Parathyroid adenoma (tissue), 2 donors: ENCODE results near the gene PIK3CB.
A peak's percentile ranks its signal among the peaks of the same experiment; 100 is the strongest.
"Not testable (repeated sequence)": the region's sequence is repeated elsewhere in the genome, so short reads cannot be mapped to it uniquely, and the experiment has no call there.

Experiments used
- H2AFZ ChIP-seq: fragments of 300-600 bp; sonication (generic); one replicate; pipeline ENCODE4 v1.7.0; 2017; ENCODE audit warnings: antibody characterized with exemption, mild to moderate bottlenecking
- H3K27ac ChIP-seq: fragments of 300-600 bp; sonication (generic); one replicate; pipeline ENCODE4 v1.7.0; 2017
- H3K27me3 ChIP-seq: fragments of 300-600 bp; sonication (generic); one replicate; pipeline ENCODE4 v1.7.0; 2017; ENCODE audit warnings: low read length; ENCODE audit not compliant: control insufficient read depth, insufficient read depth
- H3K36me3 ChIP-seq: fragments of 300-600 bp; sonication (generic); one replicate; pipeline ENCODE4 v1.7.0; 2017; ENCODE audit warnings: low read length; ENCODE audit not compliant: control insufficient read depth, insufficient read depth
- H3K4me1 ChIP-seq: fragments of 300-600 bp; sonication (generic); one replicate; pipeline ENCODE4 v1.7.0; 2017; ENCODE audit warnings: control low read depth
- H3K4me2 ChIP-seq: fragments of 300-600 bp; sonication (generic); one replicate; pipeline ENCODE4 v1.7.0; 2017; ENCODE audit warnings: low read length
- H3K4me3 ChIP-seq: fragments of 300-600 bp; sonication (generic); one replicate; pipeline ENCODE4 v1.7.0; 2017; ENCODE audit warnings: low read depth, low read length
- H3K79me2 ChIP-seq: fragments of 300-600 bp; sonication (generic); one replicate; pipeline ENCODE4 v1.7.0; 2017; ENCODE audit warnings: control low read depth
- H3K9ac ChIP-seq: fragments of 300-600 bp; sonication (generic); one replicate; pipeline ENCODE4 v1.7.0; 2017; ENCODE audit warnings: mild to moderate bottlenecking
- H3K9me3 ChIP-seq: fragments of 300-600 bp; sonication (generic); one replicate; pipeline ENCODE4 v1.7.0; 2017; ENCODE audit warnings: low read length; ENCODE audit not compliant: control insufficient read depth
- TF ChIP-seq, protein P1 (sequence below): fragments of 300-600 bp; sonication (generic); IDR thresholded peaks from one replicate; pipeline ENCODE4 v1.7.0; 2017; ENCODE audit warnings: antibody characterized with exemption, mild to moderate bottlenecking
- donor health status: primary hyperparathyroidism.

PIK3CB gene

GRCh38 chr3:138848696-138849095 is 14.0 kb upstream of the PIK3CB start:
- no peaks in the 10 kb centered on the region for H3K4me1 ChIP-seq
- TF ChIP-seq, protein P1, sequence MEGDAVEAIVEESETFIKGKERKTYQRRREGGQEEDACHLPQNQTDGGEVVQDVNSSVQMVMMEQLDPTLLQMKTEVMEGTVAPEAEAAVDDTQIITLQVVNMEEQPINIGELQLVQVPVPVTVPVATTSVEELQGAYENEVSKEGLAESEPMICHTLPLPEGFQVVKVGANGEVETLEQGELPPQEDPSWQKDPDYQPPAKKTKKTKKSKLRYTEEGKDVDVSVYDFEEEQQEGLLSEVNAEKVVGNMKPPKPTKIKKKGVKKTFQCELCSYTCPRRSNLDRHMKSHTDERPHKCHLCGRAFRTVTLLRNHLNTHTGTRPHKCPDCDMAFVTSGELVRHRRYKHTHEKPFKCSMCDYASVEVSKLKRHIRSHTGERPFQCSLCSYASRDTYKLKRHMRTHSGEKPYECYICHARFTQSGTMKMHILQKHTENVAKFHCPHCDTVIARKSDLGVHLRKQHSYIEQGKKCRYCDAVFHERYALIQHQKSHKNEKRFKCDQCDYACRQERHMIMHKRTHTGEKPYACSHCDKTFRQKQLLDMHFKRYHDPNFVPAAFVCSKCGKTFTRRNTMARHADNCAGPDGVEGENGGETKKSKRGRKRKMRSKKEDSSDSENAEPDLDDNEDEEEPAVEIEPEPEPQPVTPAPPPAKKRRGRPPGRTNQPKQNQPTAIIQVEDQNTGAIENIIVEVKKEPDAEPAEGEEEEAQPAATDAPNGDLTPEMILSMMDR = no peak
- H3K4me3 ChIP-seq = no peak overlapping the region
- no peak overlapping the region for H2AFZ ChIP-seq
- no peaks in the 10 kb centered on the region for H3K36me3 ChIP-seq
- H3K9ac ChIP-seq = no peak overlapping the region
- H3K79me2 ChIP-seq = no peaks in the 10 kb centered on the region
- H3K4me2 ChIP-seq = no peak overlapping the region
- no peaks in the 10 kb centered on the region for H3K9me3 ChIP-seq
- no peak overlapping the region for H3K27ac ChIP-seq
- H3K27me3 ChIP-seq = no peaks in the 10 kb centered on the region

GRCh38 chr3:138846824-138847223 is 12.1 kb upstream of the PIK3CB start:
- not testable (repeated sequence) for H3K9me3 ChIP-seq, H3K79me2 ChIP-seq, H3K4me1 ChIP-seq, H3K9ac ChIP-seq, H3K4me3 ChIP-seq, H3K27ac ChIP-seq, H3K4me2 ChIP-seq, H3K27me3 ChIP-seq, H2AFZ ChIP-seq, H3K36me3 ChIP-seq

- Histone ChIP-seq H3K79me2 (no peaks in the 10 kb centered on the region), H3K9me3 (no peaks in the 10 kb centered on the region), H3K4me2 (no peak overlapping the region), H3K27me3 (no peaks in the 10 kb centered on the region), H2AFZ (no peak overlapping the region), H3K4me3 (no peak overlapping the region), H3K9ac (no peak overlapping the region), H3K4me1 (no peaks in the 10 kb centered on the region), H3K36me3 (no peaks in the 10 kb centered on the region), H3K27ac (no peak overlapping the region)
- TF ChIP-seq, protein P1 = no peak
Measured at GRCh38 chr3:138846262-138846791, 11.6 kb upstream of the PIK3CB start.

DNA sequence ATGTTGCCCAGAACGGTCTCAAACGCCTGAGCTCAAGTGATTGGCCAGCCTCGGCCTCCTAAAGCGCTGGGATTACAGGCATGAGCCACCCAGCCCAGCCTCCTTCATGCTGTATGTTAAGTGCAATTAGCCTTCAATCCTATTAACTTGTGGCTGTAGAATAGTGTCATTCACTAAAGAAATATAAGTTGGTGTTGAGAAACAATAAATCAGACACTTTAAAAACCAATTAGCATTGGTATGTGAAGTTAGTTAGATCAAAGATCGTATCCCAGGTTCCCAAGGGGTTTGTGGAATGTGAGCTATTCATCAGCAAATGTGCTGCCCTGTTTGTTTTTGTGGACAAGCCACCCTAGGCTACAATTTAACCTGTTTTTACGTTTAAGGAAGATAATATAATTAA is 11.0 kb upstream of the PIK3CB start:
- no peaks in the 10 kb centered on the region for H3K27me3 ChIP-seq
- no peaks in the 10 kb centered on the region for H3K79me2 ChIP-seq
- no peak overlapping the region for H3K4me2 ChIP-seq
- no peak overlapping the region for H2AFZ ChIP-seq
- TF ChIP-seq, protein P1 = no peak
- H3K36me3 ChIP-seq = no peaks in the 10 kb centered on the region
- no peaks in the 10 kb centered on the region for H3K4me1 ChIP-seq
- no peak overlapping the region for H3K9ac ChIP-seq
- H3K9me3 ChIP-seq = no peaks in the 10 kb centered on the region
- no peak overlapping the region for H3K27ac ChIP-seq
- H3K4me3 ChIP-seq = no peak overlapping the region

GRCh38 chr3:138845181-138845601 is 10.5 kb upstream of the PIK3CB start:
- Histone ChIP-seq H3K9ac (no peak overlapping the region), H2AFZ (peak overlapping the region; percentile 19), H3K27ac (no peak overlapping the region), H3K36me3 (no peaks in the 10 kb centered on the region), H3K27me3 (no peaks in the 10 kb centered on the region), H3K4me3 (no peak overlapping the region), H3K4me1 (no peaks in the 10 kb centered on the region), H3K79me2 (no peaks in the 10 kb centered on the region), H3K9me3 (no peaks in the 10 kb centered on the region), H3K4me2 (no peak overlapping the region)
- TF ChIP-seq, protein P1 = no peak
